HS-27A (cell line): ENCODE results near the gene POPDC2.

ENCODE experiments used
- DNase-seq: peaks from one replicate; pipeline ENCODE4 v3.0.0-alpha.2; 2012; ENCODE audit warnings: low read depth, missing footprints

Gene POPDC2

GRCh38 chr3:119639494-119640350 is 20.7 kb downstream of the POPDC2 start:
- no peak for DNase-seq

GRCh38 chr3:119637679-119638477 is 22.5 kb downstream of the POPDC2 start:
- peak; percentile 77 for DNase-seq

- DNase-seq, result no peak
These were observed 23.3 kb downstream of the POPDC2 start for GRCh38 chr3:119636891-119637611.

GRCh38 chr3:119636249-119636648 is 24.1 kb downstream of the POPDC2 start:
- no peak for DNase-seq

GRCh38 chr3:119635719-119636118 is 24.7 kb downstream of the POPDC2 start:
- no peak for DNase-seq

- no peak for DNase-seq
These were observed 27.6 kb downstream of the POPDC2 start for GRCh38 chr3:119632829-119633228.

- DNase-seq, result no peak
These were observed 28.2 kb downstream of the POPDC2 start for GRCh38 chr3:119632216-119632615.

GRCh38 chr3:119631516-119631915 is 28.9 kb downstream of the POPDC2 start:
- no peak for DNase-seq

- DNase-seq, result no peak
These were observed 29.5 kb downstream of the POPDC2 start for GRCh38 chr3:119630880-119631329.

- no peak for DNase-seq
These were observed 30.1 kb downstream of the POPDC2 start for GRCh38 chr3:119630128-119630879.

GRCh38 chr3:119628816-119629445 is 31.5 kb downstream of the POPDC2 start:
- no peak for DNase-seq

GRCh38 chr3:119628390-119628789 is 32.0 kb downstream of the POPDC2 start:
- DNase-seq, result no peak

GRCh38 chr3:119627461-119627860 is 32.9 kb downstream of the POPDC2 start:
- no peak for DNase-seq

GRCh38 chr3:119626196-119626595 is 34.2 kb downstream of the POPDC2 start:
- DNase-seq, result no peak

GRCh38 chr3:119625451-119626153 is 34.8 kb downstream of the POPDC2 start:
- no peak for DNase-seq

GRCh38 chr3:119624002-119624720 is 36.2 kb downstream of the POPDC2 start:
- DNase-seq, result no peak

GRCh38 chr3:119620899-119621298 is 39.5 kb downstream of the POPDC2 start:
- no peak for DNase-seq

- no peak for DNase-seq
These were observed 41.3 kb downstream of the POPDC2 start for GRCh38 chr3:119619094-119619493.

GRCh38 chr3:119616056-119616455 is 44.3 kb downstream of the POPDC2 start:
- no peak for DNase-seq

GRCh38 chr3:119613872-119614271 is 46.5 kb downstream of the POPDC2 start:
- no peak for DNase-seq
